IMR-90 (cell line): ENCODE measurements around the gene FAM162A. TPM values are rescaled to one million over a fixed set of nuclear protein-coding genes. Genes with fewer than 3 reads are reported as not detected.

Source experiments
- ATAC-seq: fragments of 200-7000 bp; cut with Tn5 transposase; 2 replicates; pipeline ENCODE4 v1.9.1; 2020; ENCODE audit warnings: low read depth, mild to moderate bottlenecking, moderate library complexity
- BruUV-seq: library from RNA; stranded (reverse); fragments of 400-500 nt; replicated peaks from 2 replicates; lab custom pipeline; 2021; lab: Mats Ljungman, UMichigan
- CTCF ChIA-PET: fragments of 300-600 bp; formaldehyde crosslinking; extraction: SDS; loops from one replicate; lab custom pipeline; 2021; ENCODE audit warnings: antibody characterized with exemption; lab: Yijun Ruan, JAX
- POLR2A ChIA-PET: fragments of 300-600 bp; sonication (Branson Sonifier 250); formaldehyde crosslinking; loops from one replicate; lab custom pipeline; 2022; ENCODE audit warnings: antibody characterized with exemption; ENCODE audit not compliant: unreplicated experiment; lab: Charles Lee
- DNase-seq: peaks from one replicate; pipeline ENCODE4 v3.0.0; 2013
- H2AFZ ChIP-seq: replicated peaks from 2 replicates; pipeline ENCODE3; 2013; ENCODE audit warnings: low read length, mild to moderate bottlenecking; ENCODE audit not compliant: poor library complexity
- H2AK5ac ChIP-seq: 2 replicates; pipeline ENCODE4 v1.6.1; 2013; ENCODE audit warnings: low read depth, low read length, inconsistent platforms
- H2AK9ac ChIP-seq: replicated peaks from 2 replicates; pipeline ENCODE3; 2013; ENCODE audit warnings: mild to moderate bottlenecking, low read depth, low read length, moderate library complexity; ENCODE audit not compliant: poor library complexity
- H2BK120ac ChIP-seq: 2 replicates; pipeline ENCODE4 v1.6.1; 2013; ENCODE audit warnings: low read depth, low read length, inconsistent platforms
- H2BK15ac ChIP-seq: 3 replicates; pipeline ENCODE4 v1.6.1; 2013; ENCODE audit warnings: low read depth, low read length, inconsistent platforms
- H2BK20ac ChIP-seq: 2 replicates; pipeline ENCODE4 v1.6.1; 2013; ENCODE audit warnings: low read depth, mild to moderate bottlenecking, inconsistent platforms, low read length, moderate library complexity
- H2BK5ac ChIP-seq: 2 replicates; pipeline ENCODE4 v1.6.1; 2013; ENCODE audit warnings: mild to moderate bottlenecking, low read depth, low read length, inconsistent platforms; ENCODE audit not compliant: poor library complexity, severe bottlenecking
- H3K14ac ChIP-seq: replicated peaks from 2 replicates; pipeline ENCODE4 v1.6.1; 2013; ENCODE audit warnings: low read depth, low read length, inconsistent platforms
- H3K18ac ChIP-seq: 2 replicates; pipeline ENCODE4 v1.6.1; 2013; ENCODE audit warnings: low read depth, low read length, control low read depth
- H3K23ac ChIP-seq: 2 replicates; pipeline ENCODE4 v1.6.1; 2013; ENCODE audit warnings: low read depth, low read length, inconsistent platforms
- H3K27ac ChIP-seq: 2 replicates; pipeline ENCODE4 v1.5.1; 2013; ENCODE audit warnings: mild to moderate bottlenecking, control low read depth, low read length; ENCODE audit not compliant: insufficient read depth
- H3K27me3 ChIP-seq: 2 replicates; pipeline ENCODE4 v1.6.1; 2013; ENCODE audit warnings: low read length; ENCODE audit not compliant: control insufficient read depth, insufficient read depth
- H3K36me3 ChIP-seq: 2 replicates; pipeline ENCODE4 v1.6.1; 2013; ENCODE audit warnings: low read length, mixed read lengths; ENCODE audit not compliant: control insufficient read depth, insufficient read depth
- H3K4ac ChIP-seq: 2 replicates; pipeline ENCODE4 v1.6.1; 2013; ENCODE audit warnings: low read depth, low read length, inconsistent platforms
- H3K4me1 ChIP-seq: 2 replicates; pipeline ENCODE4 v1.6.1; 2013; ENCODE audit warnings: low read length, mixed read lengths; ENCODE audit not compliant: control insufficient read depth, insufficient read depth
- H3K4me2 ChIP-seq: 2 replicates; pipeline ENCODE4 v1.6.1; 2013; ENCODE audit warnings: low read depth, mild to moderate bottlenecking, control low read depth, low read length, moderate library complexity
- H3K4me3 ChIP-seq: 2 replicates; pipeline ENCODE4 v1.5.1; 2013; ENCODE audit warnings: low read depth, mild to moderate bottlenecking, control low read depth, low read length, moderate library complexity; ENCODE audit not compliant: insufficient read depth
- H3K56ac ChIP-seq: 2 replicates; pipeline ENCODE4 v1.6.1; 2013; ENCODE audit warnings: low read length, inconsistent platforms; ENCODE audit not compliant: insufficient read depth; ENCODE audit errors: extremely low read depth
- H3K79me1 ChIP-seq, 2 experiments: 2 replicates each; pipeline ENCODE4 v1.6.1; 2013; ENCODE audit warnings: low read length in 2 of 2, inconsistent platforms in 1 of 2, low read depth in 1 of 2
- H3K9ac ChIP-seq: 2 replicates; pipeline ENCODE4 v1.6.1; 2013; ENCODE audit warnings: low read depth, low read length, control low read depth
- H3K9me1 ChIP-seq: 2 replicates; pipeline ENCODE4 v1.6.1; 2013; ENCODE audit warnings: low read length, inconsistent platforms; ENCODE audit not compliant: insufficient read depth
- H3K9me3 ChIP-seq: 2 replicates; pipeline ENCODE4 v1.6.1; 2013; ENCODE audit warnings: low read length; ENCODE audit not compliant: control insufficient read depth, insufficient read depth
- H4K20me1 ChIP-seq: 2 replicates; pipeline ENCODE4 v1.6.1; 2013; ENCODE audit warnings: low read length, inconsistent platforms; ENCODE audit not compliant: insufficient read depth
- H4K5ac ChIP-seq: 2 replicates; pipeline ENCODE4 v1.6.1; 2013; ENCODE audit warnings: mild to moderate bottlenecking, low read depth, low read length, control low read depth
- H4K8ac ChIP-seq, 2 experiments: 2 replicates each; pipeline ENCODE4 v1.6.1; 2013; ENCODE audit warnings: low read depth in 2 of 2, low read length in 2 of 2, control low read depth in 1 of 2, inconsistent platforms in 1 of 2
- H4K91ac ChIP-seq: 2 replicates; pipeline ENCODE4 v1.6.1; 2013; ENCODE audit warnings: low read depth, low read length, inconsistent platforms; ENCODE audit not compliant: insufficient read depth
- CEBPB ChIP-seq: IDR thresholded peaks from 2 replicates; pipeline ENCODE4 v1.6.1; 2012; ENCODE audit warnings: low read depth, low read length, improper control_type of control experiment
- CHD1 ChIP-seq: IDR thresholded peaks from 2 replicates; pipeline ENCODE4 v1.6.1; 2012; ENCODE audit warnings: low read depth, low read length, improper control_type of control experiment
- FOS ChIP-seq: fragments of 150-350 bp; IDR thresholded peaks from 2 replicates; pipeline ENCODE4 v1.6.1; 2016; ENCODE audit warnings: low read depth, low read length
- MAFK ChIP-seq: IDR thresholded peaks from 2 replicates; pipeline ENCODE4 v1.6.1; 2012; ENCODE audit warnings: low read depth, low read length, improper control_type of control experiment
- MAZ ChIP-seq: IDR thresholded peaks from 2 replicates; pipeline ENCODE4 v1.6.1; 2012; ENCODE audit warnings: low read depth, mild to moderate bottlenecking, low read length, improper control_type of control experiment, moderate library complexity, borderline replicate concordance
- MXI1 ChIP-seq: IDR thresholded peaks from 2 replicates; pipeline ENCODE4 v1.6.1; 2012; ENCODE audit warnings: low read depth, mild to moderate bottlenecking, low read length, moderate library complexity, borderline replicate concordance
- NFE2L2 ChIP-seq: fragments of 150-350 bp; IDR thresholded peaks from 2 replicates; pipeline ENCODE4 v1.6.1; 2016; ENCODE audit warnings: low read depth, mild to moderate bottlenecking, low read length
- POLR2A ChIP-seq: IDR thresholded peaks from 2 replicates; pipeline ENCODE4 v1.6.1; 2012; ENCODE audit warnings: mild to moderate bottlenecking, low read depth, low read length
- RAD21 ChIP-seq: IDR thresholded peaks from 2 replicates; pipeline ENCODE4 v1.6.1; 2012; ENCODE audit warnings: low read length, improper control_type of control experiment
- RCOR1 ChIP-seq: IDR thresholded peaks from 2 replicates; pipeline ENCODE4 v1.6.1; 2012; ENCODE audit warnings: mild to moderate bottlenecking, low read length, improper control_type of control experiment; ENCODE audit not compliant: insufficient replicate concordance
- RFX5 ChIP-seq: IDR thresholded peaks from 2 replicates; pipeline ENCODE4 v1.8.0; 2012; ENCODE audit warnings: low read depth, mild to moderate bottlenecking, low read length, moderate library complexity
- SMC3 ChIP-seq: fragments of 150-350 bp; IDR thresholded peaks from 2 replicates; pipeline ENCODE4 v1.6.1; 2016; ENCODE audit warnings: low read depth, mild to moderate bottlenecking, antibody characterized with exemption, low read length, moderate library complexity
- WGBS, 2 experiments: methylation state at CpG; one replicate each; pipeline versions ENCODE4 v1.1.5 to v1.1.7; 2013; ENCODE audit warnings: missing lambda C conversion rate in 2 of 2; ENCODE audit not compliant: insufficient read length in 1 of 2; ENCODE audit errors: extremely low coverage in 2 of 2; 5-methylcytosine and 5-hydroxymethylcytosine counted together
- dilution Hi-C: fragments of 300-500 bp; cut with HindIII; formaldehyde crosslinking; loops from one replicate; pipeline ENCODE4 v1.14.3; 2018; ENCODE audit warnings: low sequenced_read_pairs; ENCODE audit not compliant: unreplicated experiment
- in situ Hi-C: fragments of 300-500 bp; cut with MboI; formaldehyde crosslinking; loops from 3 replicates; pipeline ENCODE4 v1.14.3; 2019; ENCODE audit warnings: low sequenced_read_pairs, inconsistent platforms, mixed read lengths
- intact Hi-C: fragments of 100-400 bp; cut with micrococcal nuclease; formaldehyde crosslinking; loops from 2 replicates; pipeline ENCODE4 v1.10.0; 2022
- polyA plus RNA-seq, 3 experiments: library from polyadenylated mRNA; depleted of rRNA; stranded (reverse); fragments of >200 nt; gene quantifications; 2 replicates each; pipeline ENCODE4 v1.2.3, GENCODE V29; 2012; ENCODE audit warnings: low replicate concordance in 1 of 3
- total RNA-seq: library from RNA; depleted of rRNA; stranded (reverse); fragments of >200 nt; gene quantifications from 2 replicates; pipeline ENCODE4 v1.2.3, GENCODE V29; 2012
- TF ChIP-seq, protein P1 (sequence below): conservative IDR thresholded peaks from 2 replicates; pipeline ENCODE4 v1.5.1; 2012; ENCODE audit warnings: mild to moderate bottlenecking, low read depth, low read length, improper control_type of control experiment
- TF ChIP-seq, protein P2 (sequence below): fragments of 150-350 bp; IDR thresholded peaks from 2 replicates; pipeline ENCODE4 v1.6.1; 2017; ENCODE audit warnings: mild to moderate bottlenecking, antibody characterized with exemption, low read length, low read depth
- TF ChIP-seq, protein P3 (sequence below): fragments of 150-350 bp; IDR thresholded peaks from 2 replicates; pipeline ENCODE4 v1.6.1; 2016; ENCODE audit warnings: low read depth, mild to moderate bottlenecking, low read length, moderate library complexity, borderline replicate concordance

The FAM162A gene
- total and polyA plus RNA-seq, 2 of the 4 experiments (the other 2 are of a cell fraction): 33.9 to 66.8 TPM

GRCh38 chr3:122390665-122391064 lies 6.7 kb downstream of the FAM162A start:
- POLR2A ChIA-PET: no interaction called here
- Histone ChIP-seq H3K9me1 (no peaks in the 10 kb centered on the region), H3K27me3 (no peaks in the 10 kb centered on the region), H3K4ac (no peak overlapping the region), H2AK5ac (no peak overlapping the region), H2BK20ac (no peak overlapping the region), H2AFZ (no peak overlapping the region), H2BK15ac (no peak overlapping the region), H3K4me3 (no peak overlapping the region), H3K9me3 (no peaks in the 10 kb centered on the region), H3K23ac (no peak overlapping the region), H4K91ac (no peak overlapping the region), H3K14ac (no peak overlapping the region), H4K5ac (no peak overlapping the region), H2BK120ac (no peak overlapping the region), H3K36me3 (no peaks in the 10 kb centered on the region; the same call in 1 of the 2 replicates), H3K4me2 (no peak overlapping the region), H3K79me1 (peaks cover 0 to 3% of the 10 kb centered on the region in 2 experiments; a peak in 1 of 4 replicates), H3K27ac (no peak overlapping the region), H4K20me1 (no peaks in the 10 kb centered on the region), H3K9ac (no peak overlapping the region), H3K56ac (no peak overlapping the region), H4K8ac (no peak overlapping the region), H2AK9ac (no peak overlapping the region), H3K18ac (no peak overlapping the region), H2BK5ac (no peak overlapping the region), H3K4me1 (peaks cover 5% of the 10 kb centered on the region)
- CTCF ChIA-PET: interaction anchor here (0.8 kb wide), 1 partner anchor 13 kb away, joined by 3 read pairs; no protein-coding TSS in a partner anchor
- ATAC-seq (no peak), DNase-seq (peak; percentile 3)
- TF ChIP-seq, protein P1, sequence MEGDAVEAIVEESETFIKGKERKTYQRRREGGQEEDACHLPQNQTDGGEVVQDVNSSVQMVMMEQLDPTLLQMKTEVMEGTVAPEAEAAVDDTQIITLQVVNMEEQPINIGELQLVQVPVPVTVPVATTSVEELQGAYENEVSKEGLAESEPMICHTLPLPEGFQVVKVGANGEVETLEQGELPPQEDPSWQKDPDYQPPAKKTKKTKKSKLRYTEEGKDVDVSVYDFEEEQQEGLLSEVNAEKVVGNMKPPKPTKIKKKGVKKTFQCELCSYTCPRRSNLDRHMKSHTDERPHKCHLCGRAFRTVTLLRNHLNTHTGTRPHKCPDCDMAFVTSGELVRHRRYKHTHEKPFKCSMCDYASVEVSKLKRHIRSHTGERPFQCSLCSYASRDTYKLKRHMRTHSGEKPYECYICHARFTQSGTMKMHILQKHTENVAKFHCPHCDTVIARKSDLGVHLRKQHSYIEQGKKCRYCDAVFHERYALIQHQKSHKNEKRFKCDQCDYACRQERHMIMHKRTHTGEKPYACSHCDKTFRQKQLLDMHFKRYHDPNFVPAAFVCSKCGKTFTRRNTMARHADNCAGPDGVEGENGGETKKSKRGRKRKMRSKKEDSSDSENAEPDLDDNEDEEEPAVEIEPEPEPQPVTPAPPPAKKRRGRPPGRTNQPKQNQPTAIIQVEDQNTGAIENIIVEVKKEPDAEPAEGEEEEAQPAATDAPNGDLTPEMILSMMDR: no peak
- TF ChIP-seq NFE2L2: no peak
- TF ChIP-seq RAD21: no peak
- no peak for TF ChIP-seq CEBPB
- no peak for TF ChIP-seq MAZ
- no peak for TF ChIP-seq MAFK
- TF ChIP-seq, protein P2, sequence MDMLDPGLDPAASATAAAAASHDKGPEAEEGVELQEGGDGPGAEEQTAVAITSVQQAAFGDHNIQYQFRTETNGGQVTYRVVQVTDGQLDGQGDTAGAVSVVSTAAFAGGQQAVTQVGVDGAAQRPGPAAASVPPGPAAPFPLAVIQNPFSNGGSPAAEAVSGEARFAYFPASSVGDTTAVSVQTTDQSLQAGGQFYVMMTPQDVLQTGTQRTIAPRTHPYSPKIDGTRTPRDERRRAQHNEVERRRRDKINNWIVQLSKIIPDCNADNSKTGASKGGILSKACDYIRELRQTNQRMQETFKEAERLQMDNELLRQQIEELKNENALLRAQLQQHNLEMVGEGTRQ: no peak
- no peak for TF ChIP-seq CHD1
- no peak for TF ChIP-seq MXI1
- TF ChIP-seq SMC3: no peak
- TF ChIP-seq RFX5: no peak
- TF ChIP-seq, protein P3, sequence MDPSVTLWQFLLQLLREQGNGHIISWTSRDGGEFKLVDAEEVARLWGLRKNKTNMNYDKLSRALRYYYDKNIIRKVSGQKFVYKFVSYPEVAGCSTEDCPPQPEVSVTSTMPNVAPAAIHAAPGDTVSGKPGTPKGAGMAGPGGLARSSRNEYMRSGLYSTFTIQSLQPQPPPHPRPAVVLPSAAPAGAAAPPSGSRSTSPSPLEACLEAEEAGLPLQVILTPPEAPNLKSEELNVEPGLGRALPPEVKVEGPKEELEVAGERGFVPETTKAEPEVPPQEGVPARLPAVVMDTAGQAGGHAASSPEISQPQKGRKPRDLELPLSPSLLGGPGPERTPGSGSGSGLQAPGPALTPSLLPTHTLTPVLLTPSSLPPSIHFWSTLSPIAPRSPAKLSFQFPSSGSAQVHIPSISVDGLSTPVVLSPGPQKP: no peak
- TF ChIP-seq FOS: no peak
- TF ChIP-seq RCOR1: no peak
- no peak for TF ChIP-seq POLR2A
- dilution Hi-C loops (no loop called here), in situ Hi-C loops (loop anchor here (10.0 kb wide), 1 partner anchor 284 kb away; no protein-coding TSS in a partner anchor), intact Hi-C loops (loop anchor here (5.0 kb wide), 1 partner anchor 172 kb away; the partner anchor contains the start of genes DTX3L and PARP9)
- no TSS peak for BruUV-seq
- no CpG with 5 or more reads among the region's 4 CpGs for WGBS, 2 experiments
